NT2/D1 (cell line): ENCODE measurements around the gene CAPRIN1.

Experiments used
- SUZ12 ChIP-seq: IDR thresholded peaks from 2 replicates; pipeline ENCODE4 v1.6.1; 2011; ENCODE audit not compliant: insufficient read length, insufficient read depth; ENCODE audit errors: extremely low read depth
- YY1 ChIP-seq: IDR thresholded peaks from 2 replicates; pipeline ENCODE4 v1.6.1; 2011; ENCODE audit not compliant: insufficient read length, insufficient read depth
- ZNF274 ChIP-seq: IDR thresholded peaks from 2 replicates; pipeline ENCODE4 v1.6.1; 2011; ENCODE audit warnings: mild to moderate bottlenecking, low read depth, low read length

DNA sequence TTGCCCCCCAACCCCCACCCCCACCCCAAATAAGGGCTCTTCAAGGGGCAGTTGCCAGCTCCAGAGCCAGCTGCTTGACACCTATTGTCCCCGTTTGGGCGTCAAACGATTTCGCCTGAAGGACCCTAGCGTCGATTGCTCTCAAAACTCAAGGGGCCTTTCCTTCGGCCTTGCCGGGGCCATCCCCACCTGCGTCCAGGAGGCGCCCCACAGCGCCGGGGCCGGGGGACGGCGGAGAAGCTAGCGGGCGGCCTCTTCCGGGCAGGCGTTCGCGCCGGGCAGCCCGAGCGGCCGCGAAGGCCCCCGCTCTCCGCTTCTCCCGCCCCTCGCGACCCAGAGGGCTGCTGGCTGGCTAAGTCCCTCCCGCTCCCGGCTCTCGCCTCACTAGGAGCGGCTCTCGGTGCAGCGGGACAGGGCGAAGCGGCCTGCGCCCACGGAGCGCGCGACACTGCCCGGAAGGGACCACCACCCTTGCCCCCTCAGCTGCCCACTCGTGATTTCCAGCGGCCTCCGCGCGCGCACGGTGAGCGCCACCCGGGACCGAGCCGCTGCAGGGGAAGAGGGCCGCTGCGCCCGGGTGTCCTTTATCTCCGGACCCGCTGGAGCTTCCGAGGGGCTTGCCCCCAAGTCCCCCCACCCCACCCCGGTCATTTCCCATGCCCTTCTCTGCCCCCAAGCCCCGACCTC is at the start of gene CAPRIN1:
- TF ChIP-seq YY1 (no peak), SUZ12 (no peak), ZNF274 (no peak)
